Fibroblast of lung (primary cell): Measurements from ENCODE around the gene CPT1A. TPM values are rescaled to one million over a fixed set of nuclear protein-coding genes. Genes with fewer than 3 reads are reported as not detected.

Experiments
- DNase-seq, 2 donors: peaks; one replicate each; pipeline versions ENCODE4 v3.0.0 to v3.0.0-alpha.2; 2010; ENCODE audit warnings: low read depth in 2 of 2
- H2AFZ ChIP-seq: 2 replicates; pipeline ENCODE4 v1.5.1; 2012; ENCODE audit warnings: low read length, control low read depth, inconsistent platforms
- H3K27ac ChIP-seq: 2 replicates; pipeline ENCODE4 v1.5.1; 2011; ENCODE audit warnings: low read length, control low read depth; ENCODE audit not compliant: insufficient read depth
- H3K27me3 ChIP-seq: 2 replicates; pipeline ENCODE4 v1.5.1; 2011; ENCODE audit warnings: mild to moderate bottlenecking, low read length; ENCODE audit not compliant: control insufficient read depth, insufficient read depth
- H3K36me3 ChIP-seq: 2 replicates; pipeline ENCODE4 v1.5.1; 2011; ENCODE audit warnings: low read length; ENCODE audit not compliant: control insufficient read depth, insufficient read depth
- H3K4me1 ChIP-seq: 2 replicates; pipeline ENCODE4 v1.5.1; 2011; ENCODE audit warnings: low read length; ENCODE audit not compliant: control insufficient read depth, insufficient read depth; ENCODE audit errors: extremely low read depth
- H3K4me2 ChIP-seq: 2 replicates; pipeline ENCODE4 v1.5.1; 2011; ENCODE audit warnings: low read length, control low read depth; ENCODE audit not compliant: insufficient read depth; ENCODE audit errors: extremely low read depth
- H3K4me3 ChIP-seq, 4 experiments: fragments of 200-600 bp in 1 of 4; sonication (generic) in 1 of 4; replicated peaks in 1 of 4; 2 replicates each; pipeline ENCODE4 v1.5.1; 2011 to 2016; ENCODE audit warnings: low read length in 4 of 4, low read depth in 3 of 4, mild to moderate bottlenecking in 3 of 4, control low read depth in 2 of 4, inconsistent platforms in 1 of 4, mixed read lengths in 1 of 4; ENCODE audit not compliant: insufficient read depth in 1 of 4; ENCODE audit errors: control extremely low read depth in 1 of 4
- H3K79me2 ChIP-seq: 2 replicates; pipeline ENCODE4 v1.5.1; 2012; ENCODE audit warnings: mild to moderate bottlenecking, low read length, inconsistent platforms; ENCODE audit not compliant: control insufficient read depth, insufficient read depth
- H3K9ac ChIP-seq: 2 replicates; pipeline ENCODE4 v1.5.1; 2011; ENCODE audit warnings: mild to moderate bottlenecking, low read length, control low read depth; ENCODE audit not compliant: insufficient read depth
- H3K9me3 ChIP-seq: 2 replicates; pipeline ENCODE4 v1.5.1; 2012; ENCODE audit warnings: low read depth, low read length; ENCODE audit not compliant: control insufficient read depth, insufficient read depth
- H4K20me1 ChIP-seq: 2 replicates; pipeline ENCODE4 v1.5.1; 2011; ENCODE audit warnings: low read length; ENCODE audit not compliant: control insufficient read depth, insufficient read depth; ENCODE audit errors: extremely low read depth
- EZH2 ChIP-seq: IDR thresholded peaks from 2 replicates; pipeline ENCODE4 v1.5.1; 2012; ENCODE audit warnings: low read length, control low read depth, mild to moderate bottlenecking; ENCODE audit errors: missing control alignments
- polyA plus RNA-seq, 2 donors: library from polyadenylated mRNA; depleted of rRNA in 1 of 2; stranded (reverse) in 1 of 2; unstranded in 1 of 2; fragments of >200 nt; gene quantifications; 2 replicates each; pipeline ENCODE4 v1.2.1, GENCODE V29; 2011 to 2012; ENCODE audit warnings: missing spikeins in 1 of 2
- total RNA-seq: library from RNA; depleted of rRNA; stranded (reverse); fragments of >200 nt; gene quantifications from 2 replicates; pipeline ENCODE4 v1.2.1, GENCODE V29; 2014
- TF ChIP-seq, protein P1 (sequence below), 2 donors: IDR thresholded peaks in 1 of 2; conservative IDR thresholded peaks in 1 of 2; 1 replicate in 1 of 2; 2 replicates in 1 of 2; pipeline ENCODE4 v1.5.1; 2011 to 2012; ENCODE audit warnings: low read length in 2 of 2, control low read depth in 1 of 2, inconsistent platforms in 1 of 2, low read depth in 1 of 2, mild to moderate bottlenecking in 1 of 2

CPT1A gene
- total and polyA plus RNA-seq, 2 donors (not counting 1 experiment from before 2014, with no cell fraction given): 29.5 to 45.2 TPM

DNA sequence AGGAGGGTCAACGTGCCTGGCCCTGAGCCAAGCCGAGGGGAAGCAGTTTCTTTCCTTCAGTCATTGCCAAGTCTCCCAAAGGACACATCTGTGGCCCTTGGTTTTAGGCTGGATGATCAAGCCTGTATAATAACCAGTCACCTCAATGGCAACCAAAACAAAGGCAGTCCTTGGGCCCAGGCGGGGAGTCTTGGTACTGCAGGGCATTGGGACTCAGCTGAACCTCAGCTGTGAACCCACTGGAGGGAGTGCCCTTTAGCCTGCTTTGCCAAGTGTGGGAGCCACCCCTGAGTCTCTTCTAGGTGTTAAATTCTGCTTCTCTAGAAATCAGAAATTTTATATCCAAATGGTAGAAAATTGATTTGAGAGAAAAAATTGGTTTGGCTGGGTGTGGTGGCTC lies 36.9 kb downstream of the CPT1A start:
- no peak for TF ChIP-seq EZH2
- TF ChIP-seq, protein P1, sequence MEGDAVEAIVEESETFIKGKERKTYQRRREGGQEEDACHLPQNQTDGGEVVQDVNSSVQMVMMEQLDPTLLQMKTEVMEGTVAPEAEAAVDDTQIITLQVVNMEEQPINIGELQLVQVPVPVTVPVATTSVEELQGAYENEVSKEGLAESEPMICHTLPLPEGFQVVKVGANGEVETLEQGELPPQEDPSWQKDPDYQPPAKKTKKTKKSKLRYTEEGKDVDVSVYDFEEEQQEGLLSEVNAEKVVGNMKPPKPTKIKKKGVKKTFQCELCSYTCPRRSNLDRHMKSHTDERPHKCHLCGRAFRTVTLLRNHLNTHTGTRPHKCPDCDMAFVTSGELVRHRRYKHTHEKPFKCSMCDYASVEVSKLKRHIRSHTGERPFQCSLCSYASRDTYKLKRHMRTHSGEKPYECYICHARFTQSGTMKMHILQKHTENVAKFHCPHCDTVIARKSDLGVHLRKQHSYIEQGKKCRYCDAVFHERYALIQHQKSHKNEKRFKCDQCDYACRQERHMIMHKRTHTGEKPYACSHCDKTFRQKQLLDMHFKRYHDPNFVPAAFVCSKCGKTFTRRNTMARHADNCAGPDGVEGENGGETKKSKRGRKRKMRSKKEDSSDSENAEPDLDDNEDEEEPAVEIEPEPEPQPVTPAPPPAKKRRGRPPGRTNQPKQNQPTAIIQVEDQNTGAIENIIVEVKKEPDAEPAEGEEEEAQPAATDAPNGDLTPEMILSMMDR (conservative IDR thresholded peaks at IDR 0.05 in 1 of 2, IDR thresholded peaks at IDR 0.05 in 1 of 2; ENCODE audit: low read depth in 1 of 2, low read length in 2 of 2): no peak
- H3K9me3 ChIP-seq: no peaks in the 10 kb centered on the region
- no peak overlapping the region for H3K9ac ChIP-seq
- H3K27ac ChIP-seq: no peak overlapping the region
- H3K4me3 ChIP-seq: no peak overlapping the region
- H2AFZ ChIP-seq: no peak overlapping the region
- peaks cover 12% of the 10 kb centered on the region for H3K36me3 ChIP-seq
- DNase-seq: no peak
- H4K20me1 ChIP-seq: no peaks in the 10 kb centered on the region
- no peak overlapping the region for H3K4me2 ChIP-seq
- H3K79me2 ChIP-seq: no peaks in the 10 kb centered on the region
- H3K4me1 ChIP-seq: peaks cover 6% of the 10 kb centered on the region
- no peaks in the 10 kb centered on the region for H3K27me3 ChIP-seq

DNA sequence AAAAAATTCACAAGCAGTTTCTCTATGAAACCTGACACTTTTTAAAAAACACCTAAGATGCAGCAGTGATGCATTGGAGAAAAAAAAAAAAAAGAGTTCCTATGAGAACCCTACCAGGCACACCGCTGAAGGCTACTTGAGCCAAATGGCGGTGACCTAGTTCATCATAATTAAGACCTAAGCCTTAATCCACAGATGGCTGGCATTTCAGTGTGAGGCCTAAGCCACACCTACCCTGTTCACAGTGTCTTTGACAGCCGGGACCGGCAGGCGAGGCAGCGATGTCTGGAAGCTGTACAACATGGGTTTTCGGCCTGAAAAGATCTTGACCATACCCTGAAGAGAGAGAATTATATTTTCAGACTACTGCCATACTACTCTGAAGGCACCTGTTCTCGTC lies 38.0 kb downstream of the CPT1A start:
- no peak overlapping the region for H3K27ac ChIP-seq
- H3K79me2 ChIP-seq: no peaks in the 10 kb centered on the region
- H3K4me1 ChIP-seq: peaks cover 6% of the 10 kb centered on the region
- no peak for DNase-seq
- no peak overlapping the region for H2AFZ ChIP-seq
- no peak overlapping the region for H3K4me3 ChIP-seq
- no peaks in the 10 kb centered on the region for H4K20me1 ChIP-seq
- no peak for TF ChIP-seq EZH2
- TF ChIP-seq, protein P1 (conservative IDR thresholded peaks at IDR 0.05 in 1 of 2, IDR thresholded peaks at IDR 0.05 in 1 of 2; ENCODE audit: low read depth in 1 of 2, low read length in 2 of 2): no peak
- H3K27me3 ChIP-seq: no peaks in the 10 kb centered on the region
- H3K9me3 ChIP-seq: no peaks in the 10 kb centered on the region
- peaks cover 14% of the 10 kb centered on the region for H3K36me3 ChIP-seq
- H3K9ac ChIP-seq: no peak overlapping the region
- H3K4me2 ChIP-seq: no peak overlapping the region

DNA sequence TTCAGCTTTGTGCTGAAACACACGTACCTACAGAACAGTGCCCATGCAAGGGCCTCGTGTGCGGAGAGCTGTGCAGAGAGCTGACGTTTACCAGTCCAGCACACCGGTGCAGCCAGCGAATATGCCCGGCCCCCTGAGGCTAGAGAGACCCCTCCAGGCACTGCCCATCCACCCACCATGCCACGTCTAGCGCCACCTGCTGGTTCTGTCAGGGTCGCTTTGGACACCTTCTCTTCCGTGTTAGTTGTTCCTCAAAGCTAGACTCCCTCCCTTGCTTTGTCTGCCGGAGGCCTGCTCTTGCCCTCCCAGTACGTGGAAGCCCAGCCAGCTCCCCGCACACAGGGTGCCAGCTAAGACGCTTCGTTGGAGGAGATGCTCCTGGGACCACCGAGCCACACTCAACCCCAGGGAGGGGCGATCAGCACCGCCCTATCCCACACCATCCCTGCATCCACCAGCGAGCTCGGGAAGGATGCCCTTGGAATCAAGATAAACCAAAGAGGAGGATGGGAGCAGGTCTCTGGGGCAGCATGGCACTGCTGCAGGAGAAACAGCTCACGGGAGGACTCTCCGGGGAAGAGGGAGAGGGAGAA lies 43.4 kb downstream of the CPT1A start:
- Histone ChIP-seq H2AFZ (no peak overlapping the region), H3K27ac (no peak overlapping the region), H3K9ac (no peak overlapping the region), H3K27me3 (no peaks in the 10 kb centered on the region), H3K4me1 (no peaks in the 10 kb centered on the region), H3K36me3 (peaks cover 26% of the 10 kb centered on the region), H3K4me3 (no peak overlapping the region), H3K9me3 (no peaks in the 10 kb centered on the region), H3K4me2 (no peak overlapping the region), H3K79me2 (no peaks in the 10 kb centered on the region), H4K20me1 (no peaks in the 10 kb centered on the region)
- DNase-seq: peak in 1 of 2 donors; percentile 13
- no peak for TF ChIP-seq EZH2
- TF ChIP-seq, protein P1 (conservative IDR thresholded peaks at IDR 0.05 in 1 of 2, IDR thresholded peaks at IDR 0.05 in 1 of 2; ENCODE audit: low read depth in 1 of 2, low read length in 2 of 2): peak; percentile 54 to 66
